H1 (cell line): Measurements from ENCODE around the gene LMX1B. TPM values are rescaled to one million over a fixed set of nuclear protein-coding genes. Genes with fewer than 3 reads are reported as not detected.

Source experiments
- CTCF ChIA-PET: fragments of 300-600 bp; sonication (Branson Sonifier 250); formaldehyde crosslinking; loops from one replicate; lab custom pipeline; 2021; ENCODE audit not compliant: partially characterized antibody; lab: Charles Lee
- POLR2A ChIA-PET: fragments of 300-600 bp; sonication (Branson Sonifier 250); formaldehyde crosslinking; loops from one replicate; lab custom pipeline; 2021; ENCODE audit warnings: inconsistent platforms; ENCODE audit not compliant: partially characterized antibody; lab: Charles Lee
- DNase-seq, 2 experiments: peaks; one replicate each; pipeline versions ENCODE4 v3.0.0 to v3.0.0-alpha.2; 2010 to 2022; ENCODE audit warnings: low spot score in 2 of 2, low read depth in 1 of 2, mixed read lengths in 1 of 2
- FAIRE-seq: peaks from 2 replicates; lab custom pipeline; 2011; peaks lifted over from hg19 to GRCh38; lab: Jason Lieb, UNC
- H2AFZ ChIP-seq: 2 replicates; pipeline ENCODE4 v1.8.1; 2012; ENCODE audit warnings: low read length, inconsistent platforms
- H2AK5ac ChIP-seq: 2 replicates; pipeline ENCODE4 v1.6.1; 2013; ENCODE audit warnings: low read depth, low read length
- H2BK120ac ChIP-seq: replicated peaks from 2 replicates; pipeline ENCODE3; 2013; ENCODE audit warnings: low read depth, low read length, inconsistent platforms
- H2BK12ac ChIP-seq: 2 replicates; pipeline ENCODE4 v1.6.1; 2013; ENCODE audit warnings: low read depth, low read length
- H2BK15ac ChIP-seq: 2 replicates; pipeline ENCODE4 v1.6.1; 2013; ENCODE audit warnings: low read length
- H2BK20ac ChIP-seq: 2 replicates; pipeline ENCODE4 v1.6.1; 2013; ENCODE audit warnings: low read length
- H2BK5ac ChIP-seq: 2 replicates; pipeline ENCODE4 v1.6.1; 2013; ENCODE audit warnings: low read depth, low read length
- H3K14ac ChIP-seq: 2 replicates; pipeline ENCODE4 v1.6.1; 2013; ENCODE audit warnings: inconsistent platforms; ENCODE audit not compliant: insufficient read length
- H3K18ac ChIP-seq: 2 replicates; pipeline ENCODE4 v1.6.1; 2013; ENCODE audit warnings: low read length; ENCODE audit errors: extremely low read depth
- H3K23ac ChIP-seq: 2 replicates; pipeline ENCODE4 v1.6.1; 2013; ENCODE audit warnings: inconsistent platforms; ENCODE audit not compliant: insufficient read length
- H3K23me2 ChIP-seq: 2 replicates; pipeline ENCODE4 v1.6.1; 2013; ENCODE audit warnings: low read depth, low read length
- H3K27ac ChIP-seq: 2 replicates; pipeline ENCODE4 v1.6.1; 2011; ENCODE audit warnings: low read depth, low read length, inconsistent platforms
- H3K27me3 ChIP-seq, 4 experiments: replicated peaks in 1 of 4; 1 replicate in 1 of 4; 2 replicates in 3 of 4; pipeline versions ENCODE4 v1.6.1 to v1.8.1; 2011 to 2013; ENCODE audit warnings: low read length in 3 of 4, mild to moderate bottlenecking in 3 of 4, inconsistent platforms in 2 of 4, mixed read lengths in 2 of 4, moderate library complexity in 1 of 4; ENCODE audit not compliant: control insufficient read depth in 3 of 4, insufficient read depth in 3 of 4; ENCODE audit errors: extremely low read depth in 1 of 4
- H3K36me3 ChIP-seq, 4 experiments: 2 replicates each; pipeline versions ENCODE4 v1.6.1 to v1.8.1; 2011 to 2013; ENCODE audit warnings: mild to moderate bottlenecking in 4 of 4, low read length in 3 of 4, moderate library complexity in 2 of 4, control low read depth in 1 of 4, inconsistent platforms in 1 of 4; ENCODE audit not compliant: insufficient read depth in 4 of 4, control insufficient read depth in 2 of 4
- H3K4ac ChIP-seq: replicated peaks from 2 replicates; pipeline ENCODE3; 2013; ENCODE audit warnings: low read length, low read depth, mixed read lengths, inconsistent platforms; ENCODE audit not compliant: insufficient read length
- H3K4me1 ChIP-seq, 4 experiments: replicated peaks in 1 of 4; 1 replicate in 1 of 4; 2 replicates in 3 of 4; pipeline versions ENCODE4 v1.6.1 to v1.8.1; 2011 to 2013; ENCODE audit warnings: low read length in 3 of 4, inconsistent platforms in 2 of 4, mixed read lengths in 1 of 4; ENCODE audit not compliant: insufficient read depth in 4 of 4, control insufficient read depth in 3 of 4
- H3K4me2 ChIP-seq, 2 experiments: 2 replicates each; pipeline versions ENCODE4 v1.6.1 to v1.8.1; 2011 to 2013; ENCODE audit warnings: low read depth in 2 of 2, low read length in 2 of 2, control low read depth in 1 of 2, inconsistent platforms in 1 of 2, mild to moderate bottlenecking in 1 of 2; ENCODE audit not compliant: insufficient read depth in 1 of 2
- H3K4me3 ChIP-seq, 4 experiments: fragments of 200-600, 300-600 bp in 1 of 4; sonication (generic), shearing (Covaris generic), sonication (Bioruptor Twin) in 1 of 4; 2 replicates each; pipeline versions ENCODE4 v1.5.1 to v1.8.1; 2011 to 2016; ENCODE audit warnings: low read length in 4 of 4, low read depth in 3 of 4, control low read depth in 2 of 4, inconsistent platforms in 2 of 4, mild to moderate bottlenecking in 2 of 4, mixed read lengths in 1 of 4, moderate library complexity in 1 of 4; ENCODE audit not compliant: insufficient read depth in 2 of 4; ENCODE audit errors: extremely low read depth in 1 of 4
- H3K56ac ChIP-seq: replicated peaks from 2 replicates; pipeline ENCODE3; 2013; ENCODE audit warnings: low read depth, mild to moderate bottlenecking, mixed read lengths, low read length, inconsistent platforms; ENCODE audit not compliant: insufficient read length
- H3K79me1 ChIP-seq: 2 replicates; pipeline ENCODE4 v1.6.1; 2013; ENCODE audit warnings: low read depth, low read length, control low read depth
- H3K79me2 ChIP-seq, 2 experiments: 2 replicates each; pipeline versions ENCODE4 v1.6.1 to v1.8.1; 2012 to 2013; ENCODE audit warnings: low read length in 2 of 2, mild to moderate bottlenecking in 2 of 2, inconsistent platforms in 1 of 2; ENCODE audit not compliant: insufficient read depth in 2 of 2, control insufficient read depth in 1 of 2
- H3K9ac ChIP-seq, 4 experiments: replicated peaks in 1 of 4; 1 replicate in 1 of 4; 2 replicates in 3 of 4; pipeline versions ENCODE4 v1.6.1 to v1.8.1; 2011 to 2013; ENCODE audit warnings: low read depth in 3 of 4, low read length in 3 of 4, control low read depth in 2 of 4, mild to moderate bottlenecking in 2 of 4, moderate library complexity in 2 of 4, inconsistent platforms in 1 of 4; ENCODE audit errors: extremely low read depth in 1 of 4
- H3K9me3 ChIP-seq, 2 experiments: 2 replicates each; pipeline versions ENCODE4 v1.6.1 to v1.8.1; 2012 to 2013; ENCODE audit warnings: mild to moderate bottlenecking in 2 of 2, moderate library complexity in 2 of 2, control low read depth in 1 of 2, inconsistent platforms in 1 of 2, low read depth in 1 of 2, low read length in 1 of 2, mixed read lengths in 1 of 2; ENCODE audit not compliant: insufficient read depth in 2 of 2
- H4K20me1 ChIP-seq, 2 experiments: replicated peaks in 1 of 2; 2 replicates each; pipeline versions ENCODE3 to v1.8.1; 2011 to 2013; ENCODE audit warnings: inconsistent platforms in 2 of 2, low read length in 2 of 2, mild to moderate bottlenecking in 1 of 2; ENCODE audit not compliant: insufficient read depth in 2 of 2, control insufficient read depth in 1 of 2
- H4K5ac ChIP-seq: 2 replicates; pipeline ENCODE4 v1.6.1; 2013; ENCODE audit warnings: low read length, low read depth, mixed read lengths, inconsistent platforms; ENCODE audit not compliant: insufficient read length
- H4K8ac ChIP-seq: 2 replicates; pipeline ENCODE4 v1.8.0; 2013; ENCODE audit warnings: mild to moderate bottlenecking, moderate library complexity, low read length, inconsistent platforms; ENCODE audit not compliant: insufficient read depth; ENCODE audit errors: extremely low read depth
- H4K91ac ChIP-seq: replicated peaks from 2 replicates; pipeline ENCODE3; 2013; ENCODE audit warnings: low read length, mixed read lengths, inconsistent platforms; ENCODE audit not compliant: insufficient read length
- BRCA1 ChIP-seq: IDR thresholded peaks from 2 replicates; pipeline ENCODE4 v1.6.1; 2012; ENCODE audit warnings: low read depth, low read length, improper control_type of control experiment
- CEBPB ChIP-seq: IDR thresholded peaks from 2 replicates; pipeline ENCODE4 v1.6.1; 2012; ENCODE audit warnings: low read depth, low read length
- CHD1 ChIP-seq: IDR thresholded peaks from 2 replicates; pipeline ENCODE4 v1.6.1; 2012; ENCODE audit warnings: low read depth, low read length, improper control_type of control experiment
- EZH2 ChIP-seq: fragments of 200-600 bp; sonication (generic); IDR thresholded peaks from 2 replicates; pipeline ENCODE4 v1.7.1; 2012; ENCODE audit warnings: low read depth, mild to moderate bottlenecking, moderate library complexity, low read length, inconsistent platforms; ENCODE audit not compliant: severe bottlenecking
- HDAC2 ChIP-seq, 2 experiments: fragments of 300-600 bp in 1 of 2; sonication (generic) in 1 of 2; IDR thresholded peaks; 2 replicates each; pipeline ENCODE4 v1.6.1; 2011 to 2012; ENCODE audit warnings: low read depth in 2 of 2, low read length in 2 of 2, mild to moderate bottlenecking in 2 of 2, moderate library complexity in 2 of 2, borderline replicate concordance in 1 of 2, inconsistent platforms in 1 of 2
- POLR2AphosphoS5 ChIP-seq: IDR thresholded peaks from 2 replicates; pipeline ENCODE4 v1.6.1; 2011; ENCODE audit warnings: low read depth, low read length
- SUZ12 ChIP-seq: fragments of 200-600 bp; sonication (generic); IDR thresholded peaks from 2 replicates; pipeline ENCODE4 v1.6.1; 2012; ENCODE audit warnings: mild to moderate bottlenecking, inconsistent platforms, low read length, moderate library complexity, mixed read lengths
- YY1 ChIP-seq: IDR thresholded peaks from 2 replicates; pipeline ENCODE4 v1.6.1; 2011; ENCODE audit warnings: low read depth, mild to moderate bottlenecking, low read length
- WGBS, 2 experiments: shearing (Covaris generic) in 1 of 2; methylation state at CpG; one replicate each; pipeline versions ENCODE4 v1.1.6 to v1.1.7; 2013 to 2015; ENCODE audit warnings: low lambda C conversion rate in 2 of 2, mixed read lengths in 2 of 2, inconsistent platforms in 1 of 2, low coverage in 1 of 2, missing lambda C conversion rate in 1 of 2; ENCODE audit not compliant: insufficient replicate concordance in 2 of 2, insufficient coverage in 1 of 2, insufficient read length in 1 of 2; ENCODE audit errors: extremely low coverage in 1 of 2, missing lambda C conversion rate in 1 of 2; 5-methylcytosine and 5-hydroxymethylcytosine counted together
- polyA plus RNA-seq, 7 experiments: library from polyadenylated mRNA; depleted of rRNA in 3 of 7; stranded (reverse) in 5 of 7; unstranded in 2 of 7; fragments of >200 nt in 5 of 7; fragments of 200-250 nt in 2 of 7; gene quantifications; 1 replicate in 5 of 7; 2 replicates in 1 of 7; 4 replicates in 1 of 7; pipeline versions ENCODE4 v1.2.1 to v1.2.3, GENCODE V29; 2011 to 2013; ENCODE audit warnings: missing spikeins in 2 of 7, mixed read lengths in 2 of 7
- total RNA-seq: library from RNA; stranded (reverse); fragmentation: NEBNext Ultra II Directional; extraction: Animal tissue kit (Norgen Biotek cat#: 25700); gene quantifications from 2 replicates; pipeline ENCODE4 v1.2.1, GENCODE V29; 2021

Gene LMX1B
- total and polyA plus RNA-seq, 2 of the 8 experiments (the other 6 are each of a cell fraction or from before 2014, with no cell fraction given): 0.09 to 0.37 TPM

DNA sequence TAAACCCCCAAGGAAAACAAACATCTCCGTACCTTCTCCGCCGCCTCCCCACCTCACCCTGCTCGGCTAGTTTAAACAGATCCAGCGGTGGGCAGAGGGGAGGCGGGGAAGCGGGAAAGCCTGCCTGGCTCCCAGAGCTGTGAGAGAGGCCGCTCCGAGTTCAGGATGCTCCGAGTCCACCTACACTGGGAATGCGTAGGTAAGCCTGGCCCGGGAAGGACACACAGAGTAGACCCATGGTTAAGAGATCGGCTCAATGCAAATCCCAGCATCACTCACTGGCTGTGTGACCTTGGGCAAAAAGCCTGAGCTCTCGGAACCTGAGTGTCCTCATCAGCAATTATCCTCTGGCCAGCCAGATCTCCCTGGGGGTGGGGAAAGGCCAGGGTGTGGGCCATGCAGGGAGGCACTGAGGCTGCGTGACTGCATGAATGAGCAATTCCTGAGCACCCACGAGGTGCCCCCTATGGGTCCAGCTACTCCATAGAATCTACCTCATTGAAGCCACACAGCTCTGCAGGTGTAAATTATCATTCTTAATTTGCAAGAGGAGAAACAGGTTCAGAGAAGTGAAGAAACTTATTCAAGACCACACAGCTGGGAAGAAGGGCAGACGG, 30.5 kb upstream of the LMX1B start:
- no peak overlapping the region for H2BK20ac ChIP-seq
- H3K4me1 ChIP-seq: peaks cover 0 to 13% (median 5%) of the 10 kb centered on the region in 4 experiments; a peak in 4 of 7 replicates
- H3K23ac ChIP-seq: no peak overlapping the region
- H4K5ac ChIP-seq: no peak overlapping the region
- no peak overlapping the region for H2BK15ac ChIP-seq
- no peaks in the 10 kb centered on the region for H3K36me3 ChIP-seq
- H3K18ac ChIP-seq: no peak overlapping the region
- H4K20me1 ChIP-seq: no peaks in the 10 kb centered on the region
- no peak overlapping the region for H3K4me2 ChIP-seq
- H3K14ac ChIP-seq: no peak overlapping the region
- 0 out of 7 replicates have a peak, but pooled peaks cover 0 to 2% (median 0%) of the 10 kb centered on the region in 4 experiments for H3K27me3 ChIP-seq
- FAIRE-seq (no peak), DNase-seq (no peak)
- no peaks in the 10 kb centered on the region for H3K23me2 ChIP-seq
- H4K8ac ChIP-seq: no peak overlapping the region
- H3K4ac ChIP-seq: no peak overlapping the region
- H3K79me1 ChIP-seq: no peaks in the 10 kb centered on the region
- POLR2A ChIA-PET: no interaction called here
- TF ChIP-seq YY1 (no peak), EZH2 (no peak), CEBPB (no peak), HDAC2 (IDR thresholded peaks at IDR 0.05; ENCODE audit: borderline replicate concordance in 1 of 2, low read depth in 2 of 2, low read length in 2 of 2) (no peak), SUZ12 (no peak), BRCA1 (no peak), CHD1 (no peak), POLR2AphosphoS5 (no peak)
- H3K56ac ChIP-seq: no peak overlapping the region
- H2BK5ac ChIP-seq: no peak overlapping the region
- no peak overlapping the region for H2BK12ac ChIP-seq
- no peaks in the 10 kb centered on the region for H3K79me2 ChIP-seq
- H2BK120ac ChIP-seq: no peak overlapping the region
- H4K91ac ChIP-seq: no peak overlapping the region
- no peak overlapping the region for H3K27ac ChIP-seq
- CTCF ChIA-PET: interaction anchor here (0.7 to 7.5 kb wide), 8 partner anchors 10 to 196 kb away, joined by 3 to 43 read pairs (median 4); no protein-coding TSS in a partner anchor
- 88% methylated on average over 17 of the region's 17 CpGs; no CpG with 5 or more reads in 1 of the 2 experiments for WGBS, 2 experiments
- H3K4me3 ChIP-seq: no peak overlapping the region
- no peak overlapping the region for H2AFZ ChIP-seq
- H2AK5ac ChIP-seq: no peak overlapping the region
- no peaks in the 10 kb centered on the region for H3K9me3 ChIP-seq
- H3K9ac ChIP-seq: no peak overlapping the region
